Measurements from ENCODE around the gene EXOC4. TPM values are rescaled to one million over a fixed set of nuclear protein-coding genes. Genes with fewer than 3 reads are reported as not detected.

The EXOC4 gene
- total RNA-seq, 1 experiment from 2014 or later, result 62.4 TPM

DNA sequence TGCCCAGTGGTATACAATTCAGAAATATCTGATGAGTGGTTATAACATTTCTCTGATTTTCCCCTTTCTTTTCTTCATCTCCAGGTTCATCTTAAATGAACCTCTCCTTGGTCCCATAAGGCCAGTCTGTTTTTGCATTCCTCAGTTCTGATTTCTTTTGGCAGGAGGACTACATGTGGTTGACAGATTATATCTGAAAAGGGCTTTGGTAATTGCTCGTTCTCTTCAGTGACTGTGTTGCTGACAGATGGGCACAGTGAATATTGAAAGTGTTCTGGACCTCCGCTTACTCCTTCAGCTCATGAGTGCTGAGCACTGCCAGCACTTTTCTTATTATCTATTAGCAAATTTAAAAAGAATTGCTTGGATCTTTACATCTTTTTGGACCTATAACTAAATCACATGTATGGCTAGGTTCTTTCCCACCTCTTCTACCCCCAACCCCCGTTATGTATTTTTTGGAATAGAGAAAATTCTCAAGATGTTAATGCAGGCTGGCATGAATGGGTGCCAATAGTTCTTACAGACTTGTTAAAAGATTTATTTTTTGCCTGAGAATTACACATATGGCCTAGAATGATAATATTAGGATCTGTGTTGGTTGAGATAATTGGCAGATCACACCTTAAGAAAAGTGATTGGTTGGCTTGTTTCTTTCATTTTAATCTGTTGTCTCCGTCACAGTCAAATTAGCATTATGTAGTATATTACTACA, 323.0 kb downstream of the EXOC4 start:
- in situ Hi-C loops (cut with HindIII; ENCODE audit: low sequenced_read_pairs), result no loop called here
- peak; percentile 95 for DNase-seq (ENCODE audit: low spot score)

DNA sequence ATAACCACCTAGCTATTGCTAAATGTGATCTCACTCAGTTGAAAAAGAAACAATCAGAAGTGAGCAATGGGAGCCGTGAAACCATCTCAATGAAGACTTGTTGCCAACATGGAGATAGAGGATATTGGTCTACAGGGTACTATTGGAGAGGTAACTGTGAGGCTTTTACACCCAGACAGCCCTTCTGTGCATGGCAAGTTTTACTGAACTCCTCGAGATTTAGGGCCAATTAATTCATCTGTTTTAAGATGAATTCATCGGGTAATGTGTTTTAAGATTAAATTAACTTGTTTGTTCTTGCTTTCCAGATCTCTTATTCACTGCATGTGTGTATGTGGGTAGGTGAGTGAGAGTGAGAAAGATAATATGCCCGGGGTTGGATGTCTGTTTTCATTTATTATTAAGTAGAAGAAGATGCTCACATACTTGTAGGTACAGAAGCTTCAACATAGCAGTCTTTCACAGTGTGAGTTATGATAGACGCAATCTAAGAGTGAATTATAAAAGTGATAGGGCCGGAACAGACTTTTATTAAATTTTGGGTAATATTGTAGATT, 323.8 kb downstream of the EXOC4 start:
- DNase-seq (ENCODE audit: low spot score), result peak; percentile 55

DNA sequence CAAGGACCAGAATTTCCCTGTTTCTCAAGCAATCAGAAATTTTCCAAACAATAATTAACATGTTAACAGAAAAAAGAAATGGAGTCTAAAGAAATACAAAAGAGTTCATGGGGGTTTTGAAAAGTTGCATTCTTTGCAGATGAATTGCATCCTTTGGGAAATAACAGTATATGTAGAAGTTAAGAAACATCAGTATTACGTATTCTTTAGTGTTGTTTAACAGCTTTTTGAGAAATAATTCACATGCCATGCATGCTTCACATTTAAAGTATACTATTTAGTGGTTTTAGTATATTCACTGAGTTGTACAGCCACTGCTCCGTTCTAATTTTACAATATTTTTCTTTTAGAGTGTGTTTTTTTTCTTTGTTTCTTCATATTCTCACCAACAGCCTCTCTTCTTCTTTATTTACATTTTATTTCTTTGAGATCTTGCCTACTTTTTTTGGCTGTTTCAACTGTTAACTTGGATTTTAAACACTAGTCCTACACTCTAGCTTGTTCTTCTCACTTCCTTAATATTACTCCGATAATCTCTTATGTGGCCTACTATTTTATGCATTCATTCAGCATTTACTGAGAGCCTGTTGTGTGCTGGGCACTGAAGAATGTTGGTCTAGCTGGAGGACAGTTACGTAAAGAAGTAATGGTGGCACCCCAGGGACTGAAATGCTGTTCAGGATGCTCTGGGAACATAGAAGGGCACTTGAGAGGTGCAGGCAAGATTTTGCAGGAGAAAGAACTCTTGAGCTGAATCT, 330.1 kb downstream of the EXOC4 start:
- in situ Hi-C loops (cut with HindIII; ENCODE audit: low sequenced_read_pairs), result no loop called here
- no peak for DNase-seq (ENCODE audit: low spot score)

More for the DNA sequence above, 323.8 kb downstream of the EXOC4 start:
- in situ Hi-C loops (cut with HindIII; ENCODE audit: low sequenced_read_pairs), result no loop called here

DNA sequence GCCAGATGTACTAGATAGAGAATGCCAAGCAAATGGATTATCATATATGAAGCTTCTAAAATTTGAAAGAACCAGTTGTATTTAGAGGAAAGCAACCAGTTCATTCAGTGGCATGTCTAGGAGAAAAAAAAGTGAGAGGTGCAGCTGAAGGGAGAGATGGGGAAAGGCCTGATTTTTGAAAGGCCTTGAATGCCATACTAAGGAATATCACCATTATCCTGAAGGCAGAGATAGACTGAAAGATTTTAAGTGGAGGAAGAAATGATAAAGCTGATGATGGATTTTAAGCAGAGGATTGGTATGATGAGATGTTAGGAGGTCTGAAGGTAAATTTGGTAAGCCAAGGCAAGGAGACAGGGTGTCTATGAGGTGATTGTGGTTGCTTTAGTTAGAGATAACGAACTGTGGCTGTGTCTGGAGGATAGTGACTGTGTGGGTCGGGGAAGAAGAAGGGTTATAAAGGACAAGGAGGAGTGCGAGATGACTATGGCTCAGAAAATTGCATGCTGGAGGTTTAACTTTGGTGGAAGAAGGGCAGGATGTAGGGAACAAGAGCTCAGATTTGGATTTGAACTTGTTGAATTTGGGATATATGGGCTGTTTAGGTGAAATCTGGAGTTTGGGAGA, 330.8 kb downstream of the EXOC4 start:
- in situ Hi-C loops (cut with HindIII; ENCODE audit: low sequenced_read_pairs), result no loop called here

DNA sequence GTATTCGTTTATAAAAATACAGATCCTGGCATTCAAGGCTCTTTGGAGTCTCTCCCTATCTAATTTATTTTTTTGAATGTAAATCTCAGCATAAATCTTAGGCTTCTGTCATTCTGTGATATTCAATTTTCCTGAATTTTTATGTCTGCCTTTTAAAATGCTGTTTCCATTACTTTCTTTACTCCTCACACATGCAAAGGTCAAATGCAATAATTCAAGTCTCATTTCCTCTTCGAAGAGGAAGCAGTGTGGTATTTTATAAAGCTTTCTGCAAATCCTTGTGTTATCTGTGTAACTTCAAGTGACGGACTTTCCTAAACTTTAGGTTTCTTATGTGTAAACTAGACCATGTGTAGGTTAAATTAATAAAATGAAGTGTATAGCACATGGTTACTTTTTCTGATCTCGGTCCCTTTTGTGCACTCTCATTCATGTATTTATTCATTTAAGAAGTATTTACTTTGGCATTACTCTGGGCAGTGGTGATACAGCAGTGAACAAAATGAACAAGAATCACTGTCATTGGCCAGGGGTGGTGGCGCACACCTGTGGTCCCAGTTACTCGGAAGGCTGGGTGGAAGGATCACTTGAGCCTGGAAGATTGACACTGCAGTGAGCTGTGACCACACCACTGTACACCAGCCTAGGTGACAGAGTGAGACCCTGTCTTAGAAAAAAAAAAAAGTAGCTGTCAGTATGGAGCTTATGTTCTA, 332.2 kb downstream of the EXOC4 start:
- DNase-seq (ENCODE audit: low spot score), result no peak
- in situ Hi-C loops (cut with HindIII; ENCODE audit: low sequenced_read_pairs), result no loop called here

More for the DNA sequence above, 330.8 kb downstream of the EXOC4 start:
- no peak for DNase-seq (ENCODE audit: low spot score)

DNA sequence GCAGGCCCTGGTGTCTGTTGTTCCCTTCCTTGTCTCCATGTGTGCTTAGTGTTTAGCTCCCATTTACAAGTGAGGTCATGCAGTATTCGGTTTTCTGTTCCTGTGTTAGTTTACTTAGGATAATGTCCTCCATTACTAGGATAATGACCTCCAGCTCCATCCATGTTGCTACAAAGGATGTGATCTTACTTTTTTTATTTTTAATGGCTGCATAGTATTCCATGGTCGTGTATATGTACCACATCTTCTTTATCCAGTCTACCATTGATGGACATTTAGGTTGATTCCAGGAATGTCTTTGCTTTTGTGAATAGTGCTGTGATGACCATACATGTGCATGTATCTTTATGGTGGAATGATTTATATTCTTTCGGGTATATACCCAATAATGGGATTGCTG, 333.4 kb downstream of the EXOC4 start:
- DNase-seq (ENCODE audit: low spot score), result no peak
- in situ Hi-C loops (cut with HindIII; ENCODE audit: low sequenced_read_pairs), result no loop called here

DNA sequence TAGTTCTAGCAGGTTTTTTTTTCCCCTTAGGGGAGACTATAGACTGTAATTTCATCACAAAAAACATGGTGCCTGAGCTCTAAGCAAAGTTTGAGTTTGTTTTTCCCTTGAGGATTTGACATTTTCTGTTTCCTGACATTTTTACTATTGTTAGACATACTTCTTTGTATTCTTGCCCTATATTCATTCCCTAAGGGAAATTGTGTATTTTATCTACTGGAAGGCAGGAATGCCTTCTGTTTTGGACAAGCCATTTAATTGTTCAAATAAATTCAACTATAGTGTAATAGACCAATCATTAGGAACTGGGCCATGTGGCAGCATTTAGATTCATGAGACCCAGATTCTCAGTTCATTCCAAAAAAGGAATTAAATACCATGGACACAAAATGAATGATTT, 335.0 kb downstream of the EXOC4 start:
- in situ Hi-C loops (cut with HindIII; ENCODE audit: low sequenced_read_pairs), result no loop called here

DNA sequence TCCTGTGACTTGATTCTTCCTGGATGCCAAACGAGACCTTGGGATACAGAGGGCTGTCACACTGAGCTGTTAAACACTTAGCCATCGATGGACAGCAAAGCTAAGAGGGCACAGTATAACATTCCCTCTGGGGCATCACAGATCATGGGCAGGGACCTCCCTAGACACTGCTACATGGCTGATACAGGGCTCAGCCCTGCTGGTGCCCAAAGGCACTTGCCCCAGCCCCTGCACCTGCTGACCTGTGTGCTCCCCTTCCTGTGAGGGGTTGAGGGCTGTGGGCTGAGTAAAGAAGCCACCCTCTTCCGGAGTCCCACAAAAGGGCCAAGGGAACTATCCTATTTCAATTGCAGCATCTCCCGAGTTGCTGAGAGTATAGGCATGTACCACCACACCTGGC, 337.9 kb downstream of the EXOC4 start:
- in situ Hi-C loops (cut with HindIII; ENCODE audit: low sequenced_read_pairs), result no loop called here
- DNase-seq (ENCODE audit: low spot score), result no peak

More for the DNA sequence above, 335.0 kb downstream of the EXOC4 start:
- DNase-seq (ENCODE audit: low spot score), result no peak

DNA sequence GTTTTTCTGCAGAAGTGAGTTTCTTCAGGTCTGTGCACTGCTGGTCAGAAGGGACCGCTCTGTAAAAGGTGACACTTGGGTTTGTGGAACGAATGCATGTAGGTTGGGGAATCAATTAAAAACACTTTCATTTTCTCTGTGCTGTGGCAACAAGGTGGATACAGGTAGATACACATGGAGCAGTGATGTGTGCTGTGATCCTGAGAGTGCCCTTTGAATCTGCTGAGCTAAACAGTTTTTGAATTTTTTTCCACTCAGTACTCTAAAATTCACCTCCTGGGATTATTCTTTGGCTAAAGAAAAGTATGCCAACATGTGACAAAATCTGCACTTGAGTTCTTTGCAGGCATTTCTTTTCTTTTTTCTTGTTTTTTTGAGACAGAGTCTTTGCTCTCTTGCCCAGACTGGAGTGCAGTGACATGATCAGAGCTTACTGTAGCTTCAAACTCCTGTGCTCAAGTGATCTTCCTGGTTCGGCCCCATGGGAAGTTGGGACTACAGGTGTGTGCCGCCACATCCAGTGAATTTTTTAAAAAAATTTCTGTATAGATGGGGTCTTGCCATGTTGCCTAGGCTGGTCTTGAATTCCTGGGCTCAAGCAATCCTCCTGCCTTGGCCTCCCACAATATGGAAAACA, 338.9 kb downstream of the EXOC4 start:
- no peak for DNase-seq (ENCODE audit: low spot score)
- in situ Hi-C loops (cut with HindIII; ENCODE audit: low sequenced_read_pairs), result no loop called here

DNA sequence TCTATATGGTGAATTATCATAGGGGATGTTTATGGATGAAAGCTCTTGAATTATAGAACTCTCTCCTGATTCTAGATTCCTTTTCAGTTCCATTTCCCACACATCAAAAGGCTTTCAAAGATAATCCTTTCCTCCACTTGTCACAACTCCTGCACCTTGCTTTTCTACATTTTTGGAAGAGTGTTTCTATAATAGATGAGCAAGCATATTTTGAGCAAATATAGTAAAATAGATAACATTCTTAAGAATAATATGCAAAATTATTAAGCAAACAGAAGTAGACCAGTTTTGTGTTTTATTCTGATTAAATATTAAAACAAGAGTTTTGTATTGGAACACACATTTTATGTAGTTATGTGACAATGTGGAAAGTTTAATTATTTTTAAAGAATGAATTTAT, 340.7 kb downstream of the EXOC4 start:
- in situ Hi-C loops (cut with HindIII; ENCODE audit: low sequenced_read_pairs), result no loop called here
- DNase-seq (ENCODE audit: low spot score), result no peak

DNA sequence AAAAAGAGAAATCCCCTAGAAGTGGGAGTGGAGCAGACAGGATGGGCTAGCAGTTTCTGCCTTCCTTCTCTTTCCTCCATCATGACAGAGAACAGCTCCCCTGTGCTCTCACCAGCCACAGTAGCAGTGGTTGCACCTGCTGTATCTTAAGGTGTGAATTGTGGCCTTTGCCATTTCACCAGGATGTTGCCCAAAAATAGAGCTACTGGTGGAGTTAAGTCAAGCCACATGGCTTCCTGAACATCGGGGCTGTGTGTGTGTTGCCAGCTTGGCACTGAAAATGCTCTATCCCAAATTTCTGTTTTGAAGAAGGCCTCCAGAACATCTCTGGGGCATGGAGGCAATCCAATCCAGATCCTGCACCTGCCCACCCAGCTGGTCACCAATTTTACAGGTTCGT, 348.7 kb downstream of the EXOC4 start:
- in situ Hi-C loops (cut with HindIII; ENCODE audit: low sequenced_read_pairs), result no loop called here
- peak; percentile 96 for DNase-seq (ENCODE audit: low spot score)

DNA sequence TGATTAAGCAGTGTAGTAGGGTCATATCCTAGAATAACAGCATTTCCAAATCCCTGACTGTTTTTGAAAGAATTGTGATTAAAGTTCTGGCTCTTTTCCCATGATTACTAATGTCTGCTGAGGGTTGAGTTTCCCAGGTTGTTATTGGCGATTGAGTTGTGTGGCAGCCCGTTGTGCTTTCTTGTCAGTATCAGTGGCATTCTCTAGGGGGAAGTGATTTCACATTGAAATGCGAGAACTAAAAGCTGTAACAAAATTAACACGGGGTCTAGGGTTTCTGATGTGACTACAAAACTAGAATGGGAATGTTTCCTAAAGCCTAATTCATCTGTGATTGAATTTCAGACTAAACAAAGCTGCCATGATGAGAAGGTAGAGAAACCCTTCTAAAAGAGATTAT, 349.4 kb downstream of the EXOC4 start:
- DNase-seq (ENCODE audit: low spot score), result peak; percentile 72
- in situ Hi-C loops (cut with HindIII; ENCODE audit: low sequenced_read_pairs), result no loop called here

DNA sequence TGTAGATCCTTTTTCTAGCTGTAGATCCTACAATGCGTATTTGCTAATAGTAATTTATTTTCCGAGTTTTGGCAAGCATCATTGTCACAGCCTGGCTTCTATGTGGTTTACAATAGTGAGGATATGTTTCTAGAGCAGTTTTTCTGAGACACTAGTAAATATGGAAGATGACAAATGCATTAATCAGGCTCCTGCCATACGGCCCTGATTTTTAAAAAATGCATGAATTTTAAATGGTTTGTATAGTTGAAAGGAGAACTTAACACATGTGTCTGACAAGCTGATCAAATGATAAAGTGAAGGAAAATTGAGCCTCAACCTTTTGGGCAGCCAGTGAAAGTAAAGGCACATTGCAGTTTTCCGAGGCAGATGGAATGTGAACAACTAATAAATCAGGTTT, 354.1 kb downstream of the EXOC4 start:
- DNase-seq (ENCODE audit: low spot score), result no peak
- in situ Hi-C loops (cut with HindIII; ENCODE audit: low sequenced_read_pairs), result no loop called here

DNA sequence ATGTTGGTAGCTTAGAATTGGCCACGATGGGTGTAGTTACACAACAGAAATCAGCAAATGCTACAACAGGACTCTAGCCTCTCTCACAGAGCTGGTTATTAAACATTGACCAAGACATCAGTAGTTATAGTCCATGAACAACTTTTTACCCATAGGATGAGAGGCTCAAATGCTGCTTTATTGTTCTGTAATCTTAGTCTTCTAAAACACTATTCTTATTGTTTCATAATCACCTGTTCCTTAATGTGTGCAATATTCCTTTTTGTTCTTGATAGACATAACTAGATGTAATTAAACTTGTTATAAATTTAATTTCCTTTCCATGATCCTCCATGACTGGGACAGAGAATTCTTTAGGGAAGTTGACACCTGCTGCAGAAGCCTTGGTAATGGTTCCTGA, 356.9 kb downstream of the EXOC4 start:
- no peak for DNase-seq (ENCODE audit: low spot score)
- in situ Hi-C loops (cut with HindIII; ENCODE audit: low sequenced_read_pairs), result no loop called here

DNA sequence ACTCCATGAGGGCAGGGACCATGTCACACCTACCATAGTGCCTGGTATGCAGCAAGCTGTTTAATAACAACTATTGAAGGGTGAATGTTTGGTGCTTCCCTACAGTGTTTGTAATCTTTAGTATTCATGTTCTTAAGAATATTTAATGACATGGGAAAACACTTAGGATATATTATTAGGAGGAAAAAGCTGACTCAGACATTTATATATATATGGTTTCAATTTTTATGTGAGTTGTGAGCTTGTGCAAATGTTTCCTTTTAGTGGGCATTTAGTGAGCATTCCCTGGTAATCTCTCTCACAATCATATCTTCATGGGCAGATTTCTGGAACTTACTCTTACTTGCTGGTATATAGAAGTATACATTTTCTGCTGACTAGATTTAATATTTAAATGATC, 359.1 kb downstream of the EXOC4 start:
- in situ Hi-C loops (cut with HindIII; ENCODE audit: low sequenced_read_pairs), result no loop called here
- DNase-seq (ENCODE audit: low spot score), result no peak

DNA sequence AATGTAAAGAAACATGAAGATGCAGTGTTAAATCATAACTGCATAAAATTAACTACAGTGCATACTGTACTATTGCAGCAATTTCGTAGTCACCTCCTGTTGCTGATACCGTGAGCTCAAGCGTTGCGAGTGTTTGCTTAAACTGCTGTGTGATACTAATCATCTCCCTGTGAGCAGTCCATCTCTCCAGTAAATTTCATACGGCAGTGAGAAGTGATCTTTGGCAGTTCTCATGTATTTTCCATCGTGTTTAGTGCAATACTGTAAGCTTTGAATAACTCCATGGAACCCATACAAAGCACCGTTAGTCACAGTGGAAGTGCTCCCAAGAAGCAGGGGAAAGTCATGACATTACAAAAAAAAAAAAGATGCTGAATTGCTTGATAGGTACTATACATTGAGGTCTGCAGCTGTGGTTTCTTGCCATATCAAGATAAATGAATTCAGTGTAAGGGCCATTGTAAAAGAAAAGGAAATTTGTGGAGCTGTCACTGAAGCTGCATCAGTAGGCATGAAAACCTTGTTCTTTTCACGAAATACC, 360.4 kb downstream of the EXOC4 start:
- DNase-seq (ENCODE audit: low spot score), result no peak
- in situ Hi-C loops (cut with HindIII; ENCODE audit: low sequenced_read_pairs), result no loop called here

DNA sequence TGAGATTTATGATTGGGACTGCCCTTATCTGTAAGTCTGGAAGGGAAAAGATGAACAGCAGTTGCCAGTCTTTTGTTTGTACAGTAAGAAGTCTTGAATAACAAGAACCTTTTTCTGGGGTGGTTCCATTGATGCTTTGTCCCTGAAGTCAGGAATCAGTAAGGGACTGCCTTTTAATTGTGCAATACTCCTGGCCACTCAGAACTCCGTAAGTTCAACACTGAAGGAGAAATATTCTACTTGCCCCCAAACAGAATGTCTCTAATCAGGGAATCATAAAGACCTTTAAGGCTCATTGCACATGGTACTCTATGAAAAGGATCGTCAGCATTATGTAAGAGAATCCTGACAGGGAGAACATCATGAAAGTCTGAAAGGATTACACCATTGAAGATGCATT, 361.4 kb downstream of the EXOC4 start:
- in situ Hi-C loops (cut with HindIII; ENCODE audit: low sequenced_read_pairs), result no loop called here

DNA sequence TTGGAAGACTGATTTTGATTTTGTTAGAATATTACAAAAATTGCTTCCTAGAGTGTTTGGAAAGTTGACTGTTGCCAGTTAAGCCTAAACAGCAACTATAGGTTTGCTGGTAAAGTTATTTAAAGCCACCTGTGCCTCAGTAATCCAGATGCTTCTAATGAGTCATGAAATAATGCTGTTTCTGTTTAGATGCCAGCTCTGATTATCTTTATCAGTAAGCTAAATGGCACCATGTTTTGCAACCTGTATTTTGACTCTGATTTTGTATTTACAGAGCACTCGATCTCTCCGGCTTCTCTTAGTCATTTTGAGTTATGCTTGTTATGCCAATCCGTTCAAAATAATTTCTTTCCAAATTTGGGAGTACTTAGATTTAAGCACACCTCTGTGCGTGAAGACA, 366.1 kb downstream of the EXOC4 start:
- DNase-seq (ENCODE audit: low spot score), result no peak
- in situ Hi-C loops (cut with HindIII; ENCODE audit: low sequenced_read_pairs), result no loop called here

More for the DNA sequence above, 361.4 kb downstream of the EXOC4 start:
- DNase-seq (ENCODE audit: low spot score), result no peak

DNA sequence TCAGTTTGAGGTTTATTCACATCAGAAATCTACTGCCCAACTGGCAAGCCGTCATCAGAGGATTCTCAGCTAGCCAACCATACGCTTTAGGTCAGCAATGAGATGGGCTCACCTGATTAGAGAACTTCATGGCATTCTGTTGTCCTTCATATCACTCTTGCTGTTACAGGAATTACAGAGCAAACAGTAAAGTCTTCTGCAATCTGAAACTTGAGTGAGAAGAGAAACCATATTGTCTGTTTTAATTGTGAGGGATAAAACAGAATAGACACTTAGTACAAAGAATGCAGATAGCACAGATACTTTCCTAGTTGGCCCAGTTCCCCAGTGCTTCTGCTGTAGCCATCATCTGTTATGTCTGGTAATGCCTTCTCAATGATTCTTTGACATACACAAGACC, 366.6 kb downstream of the EXOC4 start:
- DNase-seq (ENCODE audit: low spot score), result no peak
- in situ Hi-C loops (cut with HindIII; ENCODE audit: low sequenced_read_pairs), result no loop called here

Data from G401 (cell line).